Measurements from ENCODE around the gene FEZ2.

DNA sequence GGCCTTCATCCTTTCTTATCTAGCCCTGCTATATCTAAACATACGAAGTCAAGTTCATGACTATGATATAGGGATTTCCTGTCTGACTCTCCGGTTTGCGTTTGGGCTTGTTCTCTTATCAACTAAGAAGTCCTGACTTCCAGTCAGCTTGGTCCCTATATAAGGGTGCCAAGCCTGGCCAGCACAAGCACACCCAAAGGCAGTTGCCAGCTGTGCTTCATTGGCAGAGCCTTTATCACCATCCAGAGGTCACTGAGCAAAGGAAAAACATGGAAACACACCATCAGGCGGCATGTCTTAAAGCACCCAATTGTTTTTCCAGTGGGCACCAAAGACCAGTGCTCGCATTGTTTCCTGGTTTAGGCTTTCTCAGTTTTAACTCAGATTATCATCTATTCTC lies 72.7 kb downstream of the FEZ2 start:
- TF ChIP-seq, protein P1, sequence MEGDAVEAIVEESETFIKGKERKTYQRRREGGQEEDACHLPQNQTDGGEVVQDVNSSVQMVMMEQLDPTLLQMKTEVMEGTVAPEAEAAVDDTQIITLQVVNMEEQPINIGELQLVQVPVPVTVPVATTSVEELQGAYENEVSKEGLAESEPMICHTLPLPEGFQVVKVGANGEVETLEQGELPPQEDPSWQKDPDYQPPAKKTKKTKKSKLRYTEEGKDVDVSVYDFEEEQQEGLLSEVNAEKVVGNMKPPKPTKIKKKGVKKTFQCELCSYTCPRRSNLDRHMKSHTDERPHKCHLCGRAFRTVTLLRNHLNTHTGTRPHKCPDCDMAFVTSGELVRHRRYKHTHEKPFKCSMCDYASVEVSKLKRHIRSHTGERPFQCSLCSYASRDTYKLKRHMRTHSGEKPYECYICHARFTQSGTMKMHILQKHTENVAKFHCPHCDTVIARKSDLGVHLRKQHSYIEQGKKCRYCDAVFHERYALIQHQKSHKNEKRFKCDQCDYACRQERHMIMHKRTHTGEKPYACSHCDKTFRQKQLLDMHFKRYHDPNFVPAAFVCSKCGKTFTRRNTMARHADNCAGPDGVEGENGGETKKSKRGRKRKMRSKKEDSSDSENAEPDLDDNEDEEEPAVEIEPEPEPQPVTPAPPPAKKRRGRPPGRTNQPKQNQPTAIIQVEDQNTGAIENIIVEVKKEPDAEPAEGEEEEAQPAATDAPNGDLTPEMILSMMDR (IDR thresholded peaks at IDR 0.05; ENCODE audit: control extremely low read depth in 1 of 3, insufficient read depth in 1 of 3, low read depth in 1 of 3, low read length in 3 of 3): no peak
- TF ChIP-seq JUND (IDR thresholded peaks at IDR 0.05; ENCODE audit: low read length) (no peak), ASH2L (IDR thresholded peaks at IDR 0.05; ENCODE audit: low read length) (no peak), EP300 (IDR thresholded peaks at IDR 0.05; ENCODE audit: borderline replicate concordance in 1 of 2, low read depth in 2 of 2, low read length in 2 of 2) (no peak), CBX5 (IDR thresholded peaks at IDR 0.05; ENCODE audit: low read depth, low read length) (no peak), POLR2A (IDR thresholded peaks at IDR 0.05; ENCODE audit: control extremely low read depth in 1 of 2, low read depth in 2 of 2, low read length in 2 of 2) (no peak), SUZ12 (IDR thresholded peaks at IDR 0.05; ENCODE audit: low read length) (no peak), RXRA (IDR thresholded peaks at IDR 0.05; ENCODE audit: insufficient read depth, low read depth, low read length) (no peak), GABPA (IDR thresholded peaks at IDR 0.05; ENCODE audit: borderline replicate concordance, insufficient read depth, low read length) (no peak), RFX5 (IDR thresholded peaks at IDR 0.05; ENCODE audit: borderline replicate concordance, low read depth, low read length) (no peak)
- TF ChIP-seq, protein P2, sequence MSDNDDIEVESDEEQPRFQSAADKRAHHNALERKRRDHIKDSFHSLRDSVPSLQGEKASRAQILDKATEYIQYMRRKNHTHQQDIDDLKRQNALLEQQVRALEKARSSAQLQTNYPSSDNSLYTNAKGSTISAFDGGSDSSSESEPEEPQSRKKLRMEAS (IDR thresholded peaks at IDR 0.05): no peak
- TF ChIP-seq, protein P3, sequence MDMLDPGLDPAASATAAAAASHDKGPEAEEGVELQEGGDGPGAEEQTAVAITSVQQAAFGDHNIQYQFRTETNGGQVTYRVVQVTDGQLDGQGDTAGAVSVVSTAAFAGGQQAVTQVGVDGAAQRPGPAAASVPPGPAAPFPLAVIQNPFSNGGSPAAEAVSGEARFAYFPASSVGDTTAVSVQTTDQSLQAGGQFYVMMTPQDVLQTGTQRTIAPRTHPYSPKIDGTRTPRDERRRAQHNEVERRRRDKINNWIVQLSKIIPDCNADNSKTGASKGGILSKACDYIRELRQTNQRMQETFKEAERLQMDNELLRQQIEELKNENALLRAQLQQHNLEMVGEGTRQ (IDR thresholded peaks at IDR 0.05; ENCODE audit: low read length): no peak
